Endothelial cell of umbilical vein (primary cell): ENCODE results near the gene CCER1. TPM values are rescaled to one million over a fixed set of nuclear protein-coding genes. Genes with fewer than 3 reads are reported as not detected.

Source experiments
- BruUV-seq: library from RNA; stranded (reverse); fragments of 400-500 nt; replicated peaks from 2 replicates; lab custom pipeline; 2021; lab: Mats Ljungman, UMichigan
- CTCF ChIA-PET: fragments of 300-600, 350-600 bp; sonication (Branson Sonifier 250); formaldehyde crosslinking; loops from one replicate; lab custom pipeline; 2021; ENCODE audit warnings: antibody characterized with exemption, inconsistent platforms; lab: Charles Lee
- POLR2A ChIA-PET: fragments of 300-600, 350-600 bp; sonication (Branson Sonifier 250); formaldehyde crosslinking; loops from one replicate; lab custom pipeline; 2021; ENCODE audit warnings: antibody characterized with exemption, inconsistent platforms; lab: Charles Lee
- DNase-seq: peaks from one replicate; pipeline ENCODE4 v3.0.0-alpha.2; 2011; ENCODE audit warnings: low read depth, low spot score
- FAIRE-seq: peaks from 2 replicates; lab custom pipeline; 2011; peaks lifted over from hg19 to GRCh38; lab: Jason Lieb, UNC
- H2AFZ ChIP-seq: 2 replicates; pipeline ENCODE4 v1.6.0; 2012; ENCODE audit warnings: low read depth, low read length, control low read depth, inconsistent platforms
- H3K27ac ChIP-seq: 2 replicates; pipeline ENCODE4 v1.5.1; 2011; ENCODE audit warnings: low read depth, mild to moderate bottlenecking, control low read depth, low read length, moderate library complexity; ENCODE audit not compliant: insufficient read depth
- H3K27me3 ChIP-seq, 2 experiments: 2 replicates each; pipeline versions ENCODE4 v1.6.0 to v1.6.1; 2011; ENCODE audit warnings: low read length in 2 of 2, mixed read lengths in 1 of 2; ENCODE audit not compliant: control insufficient read depth in 2 of 2, insufficient read depth in 2 of 2
- H3K36me3 ChIP-seq, 2 experiments: 2 replicates in 1 of 2; 3 replicates in 1 of 2; pipeline ENCODE4 v1.5.1; 2011; ENCODE audit warnings: low read length in 2 of 2, mild to moderate bottlenecking in 1 of 2, moderate library complexity in 1 of 2; ENCODE audit not compliant: control insufficient read depth in 2 of 2, insufficient read depth in 2 of 2; ENCODE audit errors: extremely low read depth in 1 of 2
- H3K4me1 ChIP-seq: 3 replicates; pipeline ENCODE4 v1.5.1; 2011; ENCODE audit warnings: mild to moderate bottlenecking, low read length; ENCODE audit not compliant: control insufficient read depth, insufficient read depth; ENCODE audit errors: extremely low read depth
- H3K4me2 ChIP-seq: 2 replicates; pipeline ENCODE4 v1.6.1; 2011; ENCODE audit warnings: low read length, control low read depth, mixed read lengths; ENCODE audit not compliant: insufficient read depth
- H3K4me3 ChIP-seq, 3 experiments: fragments of 200-600 bp in 1 of 3; sonication (generic), shearing (Covaris generic) in 1 of 3; replicated peaks in 1 of 3; 2 replicates each; pipeline ENCODE4 v1.5.1; 2011 to 2016; ENCODE audit warnings: control low read depth in 3 of 3, low read length in 3 of 3, mild to moderate bottlenecking in 2 of 3, inconsistent platforms in 1 of 3, low read depth in 1 of 3, moderate library complexity in 1 of 3; ENCODE audit not compliant: insufficient read depth in 1 of 3
- H3K79me2 ChIP-seq: 2 replicates; pipeline ENCODE4 v1.6.0; 2012; ENCODE audit warnings: low read length, inconsistent platforms; ENCODE audit not compliant: control insufficient read depth, insufficient read depth
- H3K9ac ChIP-seq: replicated peaks from 2 replicates; pipeline ENCODE3; 2011; ENCODE audit warnings: low read length, control low read depth; ENCODE audit not compliant: insufficient read depth; ENCODE audit errors: extremely low read depth
- H3K9me1 ChIP-seq: replicated peaks from 3 replicates; pipeline ENCODE4 v1.6.0; 2011; ENCODE audit warnings: mild to moderate bottlenecking, low read length; ENCODE audit not compliant: control insufficient read depth, insufficient read depth; ENCODE audit errors: extremely low read depth
- H3K9me3 ChIP-seq: replicated peaks from 2 replicates; pipeline ENCODE4 v1.5.1; 2012; ENCODE audit warnings: low read length, inconsistent platforms; ENCODE audit not compliant: control insufficient read depth, insufficient read depth
- H4K20me1 ChIP-seq: replicated peaks from 2 replicates; pipeline ENCODE3; 2011; ENCODE audit warnings: mild to moderate bottlenecking, low read length; ENCODE audit not compliant: control insufficient read depth, insufficient read depth; ENCODE audit errors: extremely low read depth
- CTCF ChIP-seq, 2 donors: IDR thresholded peaks; 1 replicate in 1 of 2; 2 replicates in 1 of 2; pipeline ENCODE4 v1.5.1; 2011; ENCODE audit warnings: low read length in 2 of 2, mild to moderate bottlenecking in 2 of 2, moderate library complexity in 2 of 2, control low read depth in 1 of 2, inconsistent platforms in 1 of 2, low read depth in 1 of 2; ENCODE audit not compliant: insufficient read depth in 1 of 2; ENCODE audit errors: extremely low read depth in 1 of 2
- EZH2 ChIP-seq: IDR thresholded peaks from 2 replicates; pipeline ENCODE4 v1.6.1; 2012; ENCODE audit warnings: borderline replicate concordance, low read depth, mild to moderate bottlenecking, moderate library complexity, low read length, inconsistent platforms; ENCODE audit not compliant: severe bottlenecking
- FOS ChIP-seq: IDR thresholded peaks from 2 replicates; pipeline ENCODE4 v1.6.1; 2011; ENCODE audit warnings: mild to moderate bottlenecking, low read length, moderate library complexity, borderline replicate concordance; ENCODE audit not compliant: insufficient read depth
- GATA2 ChIP-seq: IDR thresholded peaks from 2 replicates; pipeline ENCODE4 v1.7.0; 2011; ENCODE audit warnings: low read depth, mild to moderate bottlenecking, moderate library complexity, mixed read lengths, low read length; ENCODE audit not compliant: insufficient read length, insufficient read depth
- JUN ChIP-seq: IDR thresholded peaks from 2 replicates; pipeline ENCODE4 v1.6.1; 2011; ENCODE audit warnings: borderline replicate concordance, low read depth; ENCODE audit not compliant: insufficient read length, insufficient read depth
- MAX ChIP-seq: IDR thresholded peaks from 2 replicates; pipeline ENCODE4 v1.6.1; 2011; ENCODE audit not compliant: insufficient read depth, insufficient read length
- MYC ChIP-seq: IDR thresholded peaks from one replicate; pipeline ENCODE4 v1.6.1; 2011; ENCODE audit warnings: mild to moderate bottlenecking, low read depth, low read length
- POLR2A ChIP-seq: IDR thresholded peaks from 2 replicates; pipeline ENCODE4 v1.6.1; 2012; ENCODE audit warnings: low read depth, mild to moderate bottlenecking, control low read depth, low read length
- POLR2AphosphoS5 ChIP-seq: IDR thresholded peaks from 2 replicates; pipeline ENCODE4 v1.6.1; 2012; ENCODE audit warnings: low read depth, mild to moderate bottlenecking, control low read depth, low read length, moderate library complexity; ENCODE audit not compliant: insufficient read depth
- dilution Hi-C: fragments of 300-500 bp; cut with MboI; formaldehyde crosslinking; loops from one replicate; pipeline ENCODE4 v1.15.0; 2019; ENCODE audit warnings: low sequenced_read_pairs; ENCODE audit not compliant: extremely low pct_ligation_motif_present
- intact Hi-C: fragments of 100-400 bp; cut with micrococcal nuclease; formaldehyde crosslinking; loops from one replicate; pipeline ENCODE4 v1.10.0; 2022
- polyA plus RNA-seq, 4 experiments: library from polyadenylated mRNA; depleted of rRNA in 3 of 4; stranded (reverse) in 3 of 4; unstranded in 1 of 4; fragments of >200 nt; gene quantifications; 2 replicates each; pipeline versions ENCODE4 v1.2.1 to v1.2.3, GENCODE V29; 2011 to 2012; ENCODE audit warnings: missing spikeins in 1 of 4
- total RNA-seq: library from RNA; stranded (reverse); gene quantifications from 2 replicates; pipeline ENCODE4 v1.2.3, GENCODE V29; 2021

CCER1 gene
- total and polyA plus RNA-seq, 2 donors (not counting 3 experiments of a cell fraction or from before 2014, with no cell fraction given), result not detected

DNA sequence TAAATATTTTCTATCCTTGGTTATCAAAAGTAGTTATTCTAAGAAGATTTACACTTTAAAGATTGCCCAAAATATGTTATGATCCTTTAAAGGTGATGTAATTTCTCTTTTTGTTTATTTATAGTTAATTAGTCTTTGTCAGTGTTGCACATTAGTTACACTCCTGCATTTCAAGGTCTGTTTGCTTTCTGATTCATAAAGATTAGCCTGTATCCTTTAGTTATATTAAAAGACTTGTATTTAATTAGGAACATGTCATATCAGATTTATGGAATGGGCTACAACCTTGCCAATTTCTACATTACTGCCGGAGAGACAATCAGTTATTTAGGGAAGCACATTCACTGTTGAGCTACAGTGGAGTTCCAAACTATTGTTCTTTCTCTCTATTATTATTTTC is 46.3 kb upstream of the CCER1 start:
- Histone ChIP-seq H3K79me2 (no peaks in the 10 kb centered on the region), H3K9ac (no peak overlapping the region), H3K4me1 (no peaks in the 10 kb centered on the region), H3K36me3 (no peaks in the 10 kb centered on the region), H3K27ac (no peak overlapping the region), H4K20me1 (no peaks in the 10 kb centered on the region), H3K4me2 (no peak overlapping the region), H3K9me1 (no peaks in the 10 kb centered on the region), H3K27me3 (no peaks in the 10 kb centered on the region), H3K9me3 (no peaks in the 10 kb centered on the region), H2AFZ (no peak overlapping the region), H3K4me3 (no peak overlapping the region)
- CTCF ChIA-PET, result interaction anchor here (0.7 kb wide), 1 partner anchor 274 kb away, joined by 3 read pairs; no protein-coding TSS in a partner anchor
- BruUV-seq, result no TSS peak
- DNase-seq, result peak; percentile 39
- intact Hi-C loops, result loop anchor here (5.0 kb wide), 1 partner anchor 316 kb away; no protein-coding TSS in a partner anchor
- POLR2A ChIA-PET, result no interaction called here
- FAIRE-seq, result no peak
- dilution Hi-C loops, result no loop called here
- TF ChIP-seq JUN (no peak), MAX (no peak), POLR2A (no peak), POLR2AphosphoS5 (no peak), EZH2 (no peak), GATA2 (no peak), FOS (no peak), MYC (no peak), CTCF (IDR thresholded peaks at IDR 0.05; ENCODE audit: extremely low read depth in 1 of 2, insufficient read depth in 1 of 2, low read depth in 1 of 2, low read length in 2 of 2) (no peak)
